Amniotic stem cell (primary cell): ENCODE results near the gene TSPAN31.
"Not testable (repeated sequence)": the region's sequence is repeated elsewhere in the genome, so short reads cannot be mapped to it uniquely, and the experiment has no call there.

Experiments
- DNase-seq: peaks from one replicate; lab custom pipeline; 2025; lab: John Stamatoyannopoulos, UW

Gene TSPAN31

DNA sequence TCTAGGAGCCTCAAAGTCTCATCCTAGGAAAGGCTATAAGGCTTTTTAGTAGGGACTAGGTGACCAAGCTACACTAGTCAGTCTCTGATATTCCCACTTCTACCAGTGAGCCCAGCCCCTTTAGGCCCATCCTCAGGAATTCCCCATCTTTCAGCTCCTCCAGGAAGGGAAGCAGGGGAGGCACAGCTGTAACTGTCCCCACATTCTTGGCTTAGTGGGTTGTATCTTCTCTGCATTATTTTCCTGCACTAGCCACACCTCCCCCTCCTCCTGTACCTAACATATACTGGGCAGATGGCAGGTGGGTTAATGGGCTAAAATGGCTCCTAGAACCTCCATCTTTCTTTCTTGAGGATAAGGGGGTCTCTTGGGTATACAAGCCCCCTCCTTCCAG lies 22.5 kb downstream of the TSPAN31 start:
- DNase-seq, result no peak

DNA sequence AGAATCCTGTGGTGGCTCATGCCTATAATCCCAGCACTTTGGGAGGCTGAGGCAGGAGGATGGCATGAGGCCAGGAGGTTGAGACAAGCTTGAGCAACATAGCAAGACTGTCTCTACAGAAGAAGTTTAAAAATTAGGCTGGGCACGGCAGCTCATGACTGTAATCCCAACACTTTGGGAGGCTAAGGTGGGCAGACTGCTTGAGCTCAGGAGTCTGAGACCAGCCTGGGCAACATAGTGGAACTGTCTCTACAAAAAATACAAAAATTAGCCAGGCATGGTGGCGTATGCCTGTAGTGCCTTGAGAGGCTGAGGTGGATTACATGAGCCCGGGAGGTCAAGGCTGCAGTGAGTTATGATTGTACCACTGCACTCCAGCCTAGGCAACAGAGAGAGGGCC lies 23.0 kb downstream of the TSPAN31 start:
- DNase-seq, result no peak

DNA sequence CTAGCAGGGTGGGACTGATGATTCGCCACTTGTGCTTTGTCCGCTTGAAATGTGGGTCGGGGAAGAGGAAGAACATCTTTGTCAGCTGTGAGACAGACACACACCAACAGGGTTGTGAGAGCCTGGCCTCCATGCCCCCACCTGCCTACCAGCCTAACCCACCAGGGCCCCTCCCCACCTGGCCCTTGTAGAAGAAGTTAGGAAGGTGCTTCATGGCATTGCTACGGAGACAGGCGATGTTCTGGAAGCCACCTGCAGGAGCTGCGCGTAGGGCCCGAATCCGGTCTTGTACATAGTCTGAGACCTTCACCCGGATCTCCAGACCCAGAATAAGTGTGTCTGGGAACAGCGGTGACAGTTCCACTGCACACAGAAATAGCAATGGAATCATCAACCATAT lies 24.8 kb downstream of the TSPAN31 start:
- DNase-seq, result no peak

DNA sequence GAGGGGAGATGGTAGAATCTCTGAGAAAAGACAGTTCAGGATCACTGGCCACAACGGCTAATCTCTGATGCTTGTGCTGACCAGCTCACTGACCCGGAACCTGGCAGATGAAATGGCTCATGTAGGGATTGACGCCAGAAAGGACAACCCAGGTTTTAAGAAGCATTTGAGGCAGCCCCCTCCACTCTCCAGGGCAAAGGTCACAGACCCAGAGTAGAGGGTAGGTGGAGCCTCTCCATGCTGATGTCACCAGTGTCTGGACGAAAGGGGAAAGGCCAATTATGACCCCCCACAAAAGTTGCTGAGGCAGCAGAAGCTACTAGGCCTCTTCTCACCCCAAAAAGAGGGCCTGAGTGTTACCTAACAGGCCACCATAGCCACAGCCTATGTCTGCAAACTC lies 25.9 kb downstream of the TSPAN31 start:
- no peak for DNase-seq

DNA sequence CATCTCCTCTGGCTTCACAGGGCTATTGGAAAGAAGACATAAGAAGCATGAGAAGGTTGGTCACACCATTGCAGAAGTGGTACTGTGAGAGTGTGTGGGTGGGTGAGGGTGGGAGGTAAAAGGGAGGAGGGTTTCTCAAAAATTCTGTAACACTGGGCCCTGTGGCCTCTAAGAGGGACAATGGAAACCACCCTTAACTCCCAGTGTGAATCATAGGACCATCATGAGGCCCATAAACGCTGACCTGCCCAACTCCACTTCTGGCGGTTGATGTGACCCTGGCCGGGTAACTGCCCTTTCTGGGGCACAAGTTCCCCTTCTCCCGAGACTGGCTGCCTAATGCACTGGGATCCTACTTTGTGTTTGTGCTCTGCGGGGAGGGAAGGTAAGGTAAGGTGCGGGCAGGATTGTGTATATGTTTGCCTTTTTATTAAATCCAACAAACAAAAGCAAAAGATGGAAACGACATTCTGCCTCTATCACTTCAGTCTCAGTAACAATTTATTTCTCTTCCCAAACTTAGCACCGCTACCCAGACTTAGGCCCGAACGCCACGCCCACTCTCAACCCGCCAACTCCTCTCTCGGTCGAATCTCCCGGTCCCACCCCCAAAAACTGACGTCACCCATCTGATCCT lies 26.5 kb downstream of the TSPAN31 start:
- peak; percentile 75 for DNase-seq

DNA sequence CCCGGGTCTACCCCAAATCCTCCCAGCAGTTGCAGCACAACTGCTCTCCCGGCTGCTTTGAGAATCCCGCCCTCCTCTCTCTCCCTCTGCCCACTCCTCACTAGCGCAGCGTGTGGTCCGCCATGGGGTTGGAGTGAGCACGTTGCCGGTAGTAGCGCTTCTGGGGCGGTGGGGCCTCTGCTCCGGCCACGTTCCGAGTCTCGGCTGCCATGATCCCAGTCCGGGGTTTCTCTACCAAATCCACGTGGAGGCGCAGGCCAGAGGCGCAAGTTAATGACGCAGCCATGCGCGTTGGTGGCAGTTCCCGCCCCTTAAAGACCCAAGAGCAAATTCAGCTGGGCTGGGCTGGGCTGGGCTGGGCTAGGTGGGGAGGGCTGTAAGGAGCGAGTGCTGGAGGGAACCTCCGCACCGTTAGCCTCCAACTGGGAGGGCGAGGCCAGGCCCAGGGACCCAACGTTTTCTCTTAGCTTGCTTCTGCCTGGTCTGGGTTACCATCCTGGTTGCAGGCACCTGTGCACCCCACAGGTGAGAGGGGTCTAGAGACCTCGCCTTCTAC lies 27.1 kb downstream of the TSPAN31 start, which contains the start of gene METTL1:
METTL1 (minus strand) TSS at position 233 of the 556 bp plus-strand sequence; CDS start at position 211, 22 bp downstream.
- peak; percentile 94 for DNase-seq

DNA sequence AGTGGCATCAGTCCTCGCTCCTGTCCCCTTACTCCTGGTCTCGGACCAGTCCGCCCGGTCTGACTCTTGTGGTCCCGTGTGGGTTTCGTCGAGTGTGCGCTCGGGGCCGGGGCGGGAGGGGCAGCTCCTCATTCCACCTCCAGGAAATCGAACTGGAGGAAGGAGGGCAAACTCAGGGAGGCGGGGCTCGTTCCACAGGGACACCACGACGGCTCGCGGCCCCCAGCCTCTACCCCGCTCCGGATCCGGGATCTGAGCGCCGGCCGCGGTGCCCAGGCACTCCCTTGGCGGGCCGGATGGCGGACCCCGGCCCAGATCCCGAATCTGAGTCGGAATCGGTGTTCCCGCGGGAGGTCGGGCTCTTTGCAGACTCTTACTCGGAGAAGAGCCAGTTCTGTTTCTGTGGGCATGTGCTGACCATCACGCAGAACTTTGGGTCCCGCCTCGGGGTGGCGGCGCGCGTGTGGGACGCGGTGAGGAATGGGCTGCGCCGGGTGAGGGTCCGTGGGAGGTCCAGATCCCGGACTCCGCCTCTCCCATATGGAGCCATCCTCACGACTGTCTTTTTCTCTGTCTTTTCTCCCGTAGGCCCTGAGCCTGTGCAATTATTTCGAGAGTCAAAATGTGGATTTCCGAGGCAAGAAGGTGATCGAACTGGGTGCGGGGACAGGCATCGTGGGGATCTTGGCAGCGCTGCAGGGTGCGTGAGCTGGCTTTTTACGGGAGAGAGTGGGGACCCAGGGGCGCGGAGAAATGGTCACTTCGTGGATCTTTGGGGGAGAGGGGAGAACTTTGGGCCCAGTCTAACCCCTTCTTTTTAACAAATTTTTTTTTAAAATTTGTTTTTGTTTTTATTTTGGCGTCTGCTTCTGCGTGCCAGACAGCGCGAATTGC lies 27.8 kb downstream of the TSPAN31 start, which contains the start of gene EEF1AKMT3:
EEF1AKMT3 (plus strand) TSS at position 186 of the 894 bp plus-strand sequence; CDS start at position 297, 111 bp downstream.
- DNase-seq, result peak; percentile 31

DNA sequence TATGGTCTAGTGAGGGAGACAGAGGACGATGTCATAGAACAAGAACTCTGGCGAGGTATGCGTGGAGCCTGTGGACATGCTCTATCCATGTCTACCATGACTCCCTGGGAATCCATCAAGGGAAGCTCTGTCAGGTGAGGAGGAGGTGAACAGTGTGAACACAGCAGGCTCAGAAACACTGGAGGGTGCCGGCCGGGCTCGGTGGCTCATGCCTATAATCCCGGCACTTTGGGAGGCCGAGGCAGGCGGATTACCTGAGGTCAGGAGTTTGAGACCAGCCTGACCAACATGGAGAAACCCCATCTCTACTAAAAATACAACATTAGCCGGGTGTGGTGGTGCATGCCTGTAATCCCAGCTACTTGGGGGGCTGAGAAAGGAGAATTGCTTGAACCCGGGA lies 29.8 kb downstream of the TSPAN31 start:
- not testable (repeated sequence) for DNase-seq

DNA sequence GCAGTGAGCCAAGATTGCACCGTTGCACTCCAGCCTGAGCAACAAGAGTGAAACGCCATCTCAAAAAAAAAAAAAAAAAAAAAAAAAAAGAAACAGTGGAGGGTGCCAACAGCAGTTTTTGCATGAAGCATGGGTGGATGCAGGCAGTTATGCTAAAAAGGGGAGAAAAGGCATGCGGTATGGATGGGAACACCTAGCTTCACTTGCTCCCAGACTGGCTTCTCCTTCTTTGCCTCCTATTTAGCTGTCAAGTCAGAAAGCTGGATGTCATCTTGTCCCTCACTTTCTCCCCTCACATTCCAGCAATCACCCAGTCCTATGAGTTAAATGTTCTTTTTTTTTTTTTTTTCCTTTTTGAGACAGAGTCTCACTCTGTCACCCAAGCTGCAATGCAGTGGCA lies 30.2 kb downstream of the TSPAN31 start:
- DNase-seq, result no peak

DNA sequence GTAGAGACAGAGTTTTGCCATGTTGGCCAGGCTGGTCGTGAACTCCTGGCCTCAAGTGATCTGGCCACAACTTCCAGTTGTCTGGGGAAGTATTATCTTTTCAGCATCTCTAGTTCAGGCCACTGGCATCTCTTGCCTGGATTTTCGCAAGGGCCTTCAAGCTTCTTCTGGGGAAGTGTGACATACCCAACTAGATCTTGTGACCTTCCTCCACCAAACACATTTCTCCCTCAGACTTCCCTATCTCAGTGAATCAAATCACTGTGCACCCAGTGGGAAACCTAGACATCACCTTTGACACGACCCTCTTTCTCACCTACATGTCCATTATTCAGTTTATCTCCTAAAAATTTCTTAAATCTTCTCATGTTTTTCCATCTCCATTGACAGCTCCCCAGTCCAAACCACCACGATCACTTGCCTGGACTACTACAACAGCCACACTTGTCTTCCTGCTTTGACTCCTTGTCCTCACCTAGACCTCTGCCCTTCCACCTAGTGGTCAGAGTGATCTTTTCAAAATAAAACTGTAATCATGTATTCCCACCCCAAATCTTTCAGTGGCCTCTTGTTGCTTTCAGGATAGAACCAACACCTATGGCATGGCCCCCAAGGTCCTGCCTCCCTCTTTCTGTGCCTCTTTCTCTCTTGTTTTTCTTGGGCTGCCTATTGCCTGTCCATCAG lies 30.9 kb downstream of the TSPAN31 start:
- no peak for DNase-seq

DNA sequence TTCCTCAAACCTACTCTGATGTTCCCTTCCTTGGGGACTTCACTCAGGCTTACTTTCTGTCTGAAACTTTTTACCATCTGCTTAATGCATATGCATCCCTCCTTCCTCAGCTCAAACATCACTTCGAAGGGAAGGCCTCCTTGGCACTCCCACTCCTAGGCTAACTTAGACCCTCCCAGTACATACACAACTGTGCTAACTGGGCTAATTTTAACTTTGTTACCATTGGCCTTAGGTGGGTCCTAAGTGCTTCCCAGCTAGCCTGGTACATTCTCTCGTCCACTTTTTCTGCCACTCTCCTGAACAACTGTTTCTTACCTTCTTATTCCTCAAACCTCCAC lies 31.4 kb downstream of the TSPAN31 start:
- no peak for DNase-seq

DNA sequence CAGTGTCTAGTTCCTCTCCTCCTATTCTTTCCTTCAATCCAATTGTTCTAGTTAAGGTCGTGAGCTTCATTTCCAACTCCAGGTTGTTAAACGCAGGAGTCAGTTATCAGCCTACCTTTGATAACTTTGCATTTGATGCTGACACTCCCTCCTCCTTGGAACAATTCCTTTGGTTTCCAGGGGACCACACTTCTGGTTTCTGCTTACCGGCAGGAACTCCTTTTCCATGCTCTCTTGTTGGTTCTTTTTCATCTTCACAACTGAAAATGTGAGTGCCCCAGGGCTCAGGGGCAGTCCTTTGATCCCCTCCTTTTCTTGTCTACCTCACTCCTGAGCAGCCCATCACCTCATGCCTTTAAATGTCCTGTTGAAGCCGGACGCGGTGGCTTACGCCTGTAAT lies 32.5 kb downstream of the TSPAN31 start:
- DNase-seq, result no peak

DNA sequence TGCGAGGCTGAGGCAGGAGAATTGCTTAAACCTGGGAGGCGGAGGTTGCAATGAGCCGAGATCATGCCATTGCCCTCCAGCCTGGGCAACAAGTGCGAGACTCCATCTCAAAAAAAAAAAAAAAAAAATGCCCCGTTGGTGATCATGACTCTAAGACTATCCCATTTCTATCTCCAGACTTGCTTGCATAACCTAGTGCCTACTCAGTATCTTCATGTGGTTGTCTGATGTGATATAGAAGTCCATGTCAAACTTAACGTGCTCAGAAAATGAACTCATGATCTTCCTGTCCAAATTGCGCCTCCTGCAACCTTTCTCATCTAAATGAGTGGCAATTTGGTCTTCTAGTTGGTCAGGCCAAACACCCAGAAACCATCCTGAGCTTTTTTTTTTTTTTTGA lies 33.1 kb downstream of the TSPAN31 start:
- DNase-seq, result no peak

DNA sequence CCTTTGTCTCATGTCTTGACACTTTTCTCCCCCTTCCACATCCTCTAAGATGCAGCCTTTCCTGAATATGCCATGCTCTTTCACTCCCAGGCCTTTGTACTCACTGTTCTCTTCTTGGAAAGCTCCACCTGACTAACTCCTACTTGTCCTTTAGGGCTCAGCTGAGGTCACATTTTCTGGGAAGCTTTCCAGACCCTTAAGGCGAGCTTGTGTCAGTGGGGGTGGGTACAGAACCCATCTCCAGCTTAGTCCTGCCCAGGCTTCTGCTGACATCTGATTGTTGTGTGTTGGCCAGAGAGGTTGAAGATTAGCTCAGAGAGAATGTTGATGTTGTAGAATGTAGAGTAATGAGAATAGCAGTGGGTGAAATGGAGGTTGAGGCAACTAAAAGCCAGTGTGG lies 34.9 kb downstream of the TSPAN31 start:
- DNase-seq, result no peak

DNA sequence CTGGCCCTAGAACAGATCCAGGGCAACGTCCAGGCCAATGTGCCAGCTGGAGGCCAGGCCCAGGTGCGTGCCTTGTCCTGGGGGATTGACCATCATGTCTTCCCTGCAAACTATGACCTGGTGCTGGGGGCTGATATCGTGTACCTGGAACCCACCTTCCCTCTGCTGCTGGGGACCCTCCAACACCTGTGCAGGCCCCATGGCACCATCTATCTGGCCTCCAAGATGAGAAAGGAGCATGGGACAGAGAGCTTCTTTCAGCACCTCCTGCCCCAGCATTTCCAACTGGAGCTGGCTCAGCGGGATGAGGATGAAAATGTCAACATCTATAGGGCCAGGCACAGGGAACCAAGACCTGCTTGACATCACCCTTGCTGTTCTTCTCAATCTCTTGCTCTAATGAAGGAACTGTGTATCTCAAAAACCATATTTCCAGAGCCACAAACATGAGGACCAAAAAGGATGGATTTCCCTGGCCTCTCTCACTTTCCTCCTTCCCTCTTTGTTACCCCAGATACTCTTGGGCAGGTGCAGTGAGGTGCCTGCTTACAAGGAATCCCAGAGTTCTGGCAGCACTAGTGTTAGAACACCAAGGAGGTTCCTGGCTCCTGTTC lies 35.6 kb downstream of the TSPAN31 start:
- DNase-seq, result no peak

DNA sequence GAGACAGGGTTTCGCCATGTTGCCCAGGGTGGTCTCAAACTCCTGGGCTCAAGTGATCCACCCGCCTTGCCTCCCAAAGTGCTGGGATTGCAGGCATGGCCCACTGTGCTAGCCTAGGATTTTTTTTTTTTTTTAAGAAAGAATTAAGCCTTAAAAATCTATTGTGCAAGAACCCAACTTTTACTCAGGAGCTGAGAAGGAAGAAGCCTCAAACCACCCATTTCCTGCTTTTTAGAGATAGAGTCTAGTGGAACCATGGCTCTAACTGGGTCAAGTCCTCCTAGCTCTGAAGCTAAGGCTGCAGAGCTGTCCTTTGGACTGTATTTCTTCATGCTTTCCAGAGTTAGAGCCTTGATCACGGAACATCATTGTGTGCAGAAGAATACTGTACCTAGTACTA lies 36.4 kb downstream of the TSPAN31 start:
- no peak for DNase-seq

DNA sequence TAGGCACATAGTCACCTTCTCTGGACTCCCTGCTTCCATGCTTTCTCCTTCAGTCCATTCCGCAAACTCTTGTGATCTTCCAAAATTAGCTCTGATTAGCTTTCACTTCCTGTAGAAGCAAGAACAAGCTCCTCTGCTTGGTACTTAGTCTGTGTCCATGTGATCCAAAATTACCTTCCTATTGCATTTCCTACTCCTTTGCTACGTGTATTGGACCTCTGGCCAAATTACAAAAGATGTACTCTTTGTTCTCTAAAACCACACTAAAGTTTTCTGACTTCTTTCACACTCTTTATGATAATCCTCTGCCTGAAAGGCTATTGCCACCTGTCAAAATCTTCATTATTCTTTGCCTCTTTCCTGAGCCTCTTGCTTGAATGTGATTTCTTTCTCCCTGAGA lies 37.0 kb downstream of the TSPAN31 start:
- no peak for DNase-seq

DNA sequence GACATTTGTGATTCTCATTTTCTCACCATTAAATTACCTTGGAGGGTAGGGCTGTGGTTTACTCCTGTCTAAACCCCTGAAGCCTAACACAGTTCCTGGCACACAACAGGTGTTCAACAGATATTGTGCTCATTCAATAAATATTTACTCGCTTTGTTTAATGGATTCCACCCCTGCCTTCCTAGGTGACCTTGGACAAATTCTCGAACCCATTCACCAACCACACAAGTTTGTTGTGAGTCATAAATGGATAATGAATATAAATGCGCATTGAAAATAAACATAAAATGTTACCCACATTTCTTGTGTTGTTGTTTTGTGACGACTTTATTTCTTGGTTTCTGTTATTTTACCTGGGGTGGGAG lies 37.4 kb downstream of the TSPAN31 start:
- DNase-seq, result no peak

DNA sequence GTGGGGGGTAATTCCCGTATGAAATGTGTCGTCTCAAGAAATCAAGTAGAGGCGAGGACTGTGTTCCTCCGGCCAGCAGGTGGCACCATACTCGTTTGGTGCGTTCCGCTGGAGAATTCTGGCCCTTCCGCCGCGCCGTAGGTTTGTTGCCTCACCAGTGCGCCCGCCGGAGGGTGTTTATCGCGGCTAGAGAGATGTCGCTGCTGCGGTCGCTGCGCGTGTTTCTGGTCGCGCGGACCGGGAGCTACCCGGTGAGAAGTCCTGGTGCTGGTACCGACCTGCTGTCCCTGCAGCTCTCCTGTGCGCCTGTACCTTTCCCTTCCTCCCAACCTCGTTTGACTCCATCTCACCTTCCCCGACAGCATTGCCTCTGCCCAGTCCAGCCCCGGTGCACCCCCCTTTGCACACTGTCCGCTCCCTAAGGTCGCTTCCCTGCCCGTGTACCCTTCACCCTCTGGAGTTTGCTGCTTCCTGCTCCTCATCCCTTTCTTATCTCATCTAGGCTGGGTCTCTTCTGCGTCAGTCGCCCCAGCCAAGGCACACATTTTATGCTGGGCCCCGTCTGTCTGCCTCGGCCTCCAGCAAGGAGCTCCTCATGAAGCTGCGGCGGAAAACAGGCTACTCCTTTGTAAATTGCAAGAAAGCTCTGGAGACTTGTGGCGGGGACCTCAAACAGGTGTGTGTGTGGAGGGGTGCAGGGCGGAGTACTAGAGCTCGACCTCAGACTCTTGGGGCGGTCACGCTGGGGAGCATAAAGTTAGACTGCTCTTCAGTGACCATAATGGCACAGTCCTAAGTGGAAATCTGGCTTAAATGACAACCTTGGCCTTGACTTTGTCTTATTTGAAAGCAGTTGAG lies 38.0 kb downstream of the TSPAN31 start, which contains the start of gene TSFM:
TSFM (plus strand) TSS at position 180 of the 858 bp plus-strand sequence; CDS start at position 195, 15 bp downstream.
- DNase-seq, result peak; percentile 95

DNA sequence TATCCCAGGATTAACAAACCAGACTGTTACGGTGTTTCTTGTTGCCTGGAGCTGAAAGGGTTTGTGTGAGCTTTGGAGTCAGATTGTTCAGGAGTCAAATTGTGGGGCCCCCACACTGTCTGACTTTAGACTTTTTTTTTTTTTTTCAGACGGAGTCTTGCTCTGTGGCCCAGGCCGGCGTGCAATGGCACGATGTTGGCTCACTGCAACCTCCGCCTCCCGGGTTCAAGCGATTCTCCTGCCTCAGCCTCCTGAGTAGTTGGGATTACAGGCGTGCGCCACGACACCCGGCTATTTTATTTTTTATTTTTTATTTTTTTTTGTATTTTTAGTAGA lies 38.6 kb downstream of the TSPAN31 start:
- DNase-seq, result no peak

DNA sequence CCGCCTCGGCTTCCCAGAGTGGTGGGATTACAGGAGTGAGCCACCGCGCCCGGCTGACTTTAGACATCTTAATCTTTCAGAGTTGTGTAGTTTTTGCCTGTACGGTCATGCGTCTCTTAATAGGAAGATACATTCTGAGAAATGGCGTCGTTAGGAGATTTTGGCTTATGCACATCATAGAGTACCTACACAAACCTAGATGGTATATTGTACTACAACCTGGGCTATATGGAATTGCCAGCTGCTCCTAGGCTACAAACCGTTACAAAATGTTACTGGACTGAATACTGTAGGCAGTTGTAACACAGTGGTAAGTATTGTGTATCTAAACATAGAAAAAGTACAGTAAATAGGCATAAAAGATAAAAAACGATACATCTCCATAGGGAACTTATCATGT lies 39.0 kb downstream of the TSPAN31 start:
- DNase-seq, result no peak
